Inflammatory macrophage treated with lipopolysaccharide for 1 hour (primary cell): ENCODE measurements around the gene SUSD6.

Source experiments
- DNase-seq, 2 donors: peaks; one replicate each; pipeline ENCODE4 v3.0.0-alpha.2; 2020 to 2022

SUSD6 gene

GRCh38 chr14:69674546-69675244, 63.3 kb downstream of the SUSD6 start:
- no peak for DNase-seq

- no peak for DNase-seq
Measured at GRCh38 chr14:69675245-69675583, 63.8 kb downstream of the SUSD6 start.

- DNase-seq = no peak
Measured at GRCh38 chr14:69675877-69676416, 64.6 kb downstream of the SUSD6 start.

GRCh38 chr14:69676723-69677122, 65.3 kb downstream of the SUSD6 start:
- no peak for DNase-seq

GRCh38 chr14:69680297-69680696, 68.9 kb downstream of the SUSD6 start:
- DNase-seq = no peak

- no peak for DNase-seq
Measured at GRCh38 chr14:69682136-69682535, 70.7 kb downstream of the SUSD6 start.

- DNase-seq = peak; percentile 55 to 65
Measured at GRCh38 chr14:69682621-69683263, 71.3 kb downstream of the SUSD6 start.

- DNase-seq = no peak
Measured at GRCh38 chr14:69683971-69684370, 72.6 kb downstream of the SUSD6 start.

- peak; percentile 40 to 41 for DNase-seq
Measured at GRCh38 chr14:69684461-69685217, 73.2 kb downstream of the SUSD6 start.

GRCh38 chr14:69685218-69685616, 73.8 kb downstream of the SUSD6 start:
- peak; percentile 49 to 71 for DNase-seq

GRCh38 chr14:69685716-69686115, 74.3 kb downstream of the SUSD6 start:
- no peak for DNase-seq

- no peak for DNase-seq
Measured at GRCh38 chr14:69687606-69688298, 76.4 kb downstream of the SUSD6 start.

- DNase-seq = no peak
Measured at GRCh38 chr14:69688299-69688649, 76.9 kb downstream of the SUSD6 start.

- DNase-seq = no peak
Measured at GRCh38 chr14:69690042-69690441, 78.6 kb downstream of the SUSD6 start.

GRCh38 chr14:69692594-69692993, 81.2 kb downstream of the SUSD6 start:
- DNase-seq = no peak

GRCh38 chr14:69693145-69693544, 81.7 kb downstream of the SUSD6 start:
- DNase-seq = peak; percentile 58 to 74

GRCh38 chr14:69693801-69694729, 82.7 kb downstream of the SUSD6 start:
- peak; percentile 20 to 29 for DNase-seq

- DNase-seq = peak; percentile 73 to 93
Measured at GRCh38 chr14:69694730-69695281, 83.4 kb downstream of the SUSD6 start.

- DNase-seq = no peak
Measured at GRCh38 chr14:69695322-69696203, 84.2 kb downstream of the SUSD6 start.

- DNase-seq = no peak
Measured at GRCh38 chr14:69696204-69696527, 84.8 kb downstream of the SUSD6 start.
